Body of pancreas (tissue), 4 donors: ENCODE measurements around the gene SOCS1. TPM values are rescaled to one million over a fixed set of nuclear protein-coding genes. Genes with fewer than 3 reads are reported as not detected.

Experiments
- ATAC-seq: fragments of 150-250 bp; one replicate; pipeline ENCODE4 v1.9.1; 2016
- DNase-seq, 4 donors: peaks; one replicate each; pipeline ENCODE4 v3.0.0-alpha.2; 2019
- H3K27ac ChIP-seq, 4 donors: fragments of 200-600 bp; sonication (generic); 1 replicate in 3 of 4; 2 replicates in 1 of 4; pipeline versions ENCODE4 v1.5.1 to v1.6.1; 2016 to 2019; ENCODE audit warnings: mild to moderate bottlenecking in 1 of 4, mixed read lengths in 1 of 4, moderate library complexity in 1 of 4
- H3K27me3 ChIP-seq, 2 donors: fragments of 200-600 bp; sonication (generic); one replicate each; pipeline ENCODE4 v1.6.0; 2016; ENCODE audit warnings: mild to moderate bottlenecking in 1 of 2
- H3K36me3 ChIP-seq, 2 donors: fragments of 200-600 bp; sonication (generic); replicated peaks in 1 of 2; 2 replicates each; pipeline ENCODE4 v1.5.1; 2016; ENCODE audit warnings: low read depth in 2 of 2; ENCODE audit not compliant: insufficient read depth in 1 of 2
- H3K4me1 ChIP-seq: fragments of 200-600 bp; sonication (generic); one replicate; pipeline ENCODE4 v1.6.0; 2016
- H3K4me3 ChIP-seq, 2 donors: fragments of 200-600 bp; sonication (generic); 1 replicate in 1 of 2; 2 replicates in 1 of 2; pipeline ENCODE4 v1.5.1; 2016 to 2019
- H3K9me3 ChIP-seq, 3 donors: fragments of 200-600 bp; sonication (generic); 1 replicate in 2 of 3; 2 replicates in 1 of 3; pipeline ENCODE4 v1.5.1; 2016
- POLR2A ChIP-seq, 3 donors: fragments of 450-650 bp; IDR thresholded peaks; one replicate each; pipeline ENCODE4 v1.6.1; 2016; ENCODE audit warnings: antibody characterized with exemption in 3 of 3, mild to moderate bottlenecking in 2 of 3
- WGBS, 2 donors: methylation state at CpG; one replicate each; pipeline ENCODE4 v1.1.5; 2017; 5-methylcytosine and 5-hydroxymethylcytosine counted together
- intact Hi-C: fragments of 100-400 bp; cut with DNase I; formaldehyde crosslinking; loops from one replicate; pipeline ENCODE4 v1.15.1; 2023
- total RNA-seq, 2 donors: library from RNA; depleted of rRNA; stranded (reverse); fragments of >200 nt; gene quantifications; one replicate each; pipeline ENCODE4 v1.1.0, GENCODE V29; 2016
- TF ChIP-seq, protein P1 (sequence below), 7 experiments: fragments of 450-650 bp in 4 of 7; fragments of 200-600 bp in 3 of 7; sonication (generic) in 3 of 7; IDR thresholded peaks; one replicate each; pipeline ENCODE4 v1.5.1; 2016 to 2019; ENCODE audit warnings: antibody characterized with exemption in 7 of 7

Gene SOCS1
- total RNA-seq, 2 donors from 2014 or later = 1.0 to 7.9 TPM

DNA sequence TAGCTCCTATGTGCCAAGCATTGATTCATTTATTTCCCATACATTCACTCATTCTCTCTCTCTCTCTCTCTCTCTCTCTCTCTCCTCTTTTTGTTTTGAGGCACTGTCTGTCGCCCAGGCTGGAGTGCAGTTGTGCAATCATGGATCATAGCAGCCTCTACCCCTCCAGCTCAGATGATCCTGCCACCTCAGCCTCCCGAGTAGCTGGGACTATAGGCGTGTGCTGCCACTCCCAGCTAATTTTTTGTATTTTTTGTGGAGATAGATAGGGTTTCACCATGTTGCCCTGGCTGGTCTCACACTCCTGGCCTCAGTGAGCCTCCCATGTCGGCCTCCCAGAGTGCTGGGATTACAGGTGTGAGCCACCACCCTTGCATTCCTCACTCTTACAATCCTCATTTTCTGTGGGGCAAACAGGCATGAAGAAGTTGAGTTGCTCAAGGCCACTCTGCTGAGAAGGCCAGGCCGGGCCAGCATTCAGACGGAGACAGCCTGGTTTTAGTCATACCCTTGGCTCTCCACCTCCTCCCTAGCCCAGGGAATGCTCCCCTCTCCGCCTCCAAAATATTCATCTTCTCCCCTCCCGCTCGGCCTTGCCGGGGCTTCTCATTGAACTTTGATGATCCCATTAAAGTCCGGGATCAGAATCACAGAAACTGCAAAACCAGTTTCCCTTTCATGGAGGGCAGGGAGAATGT, 21.0 kb upstream of the SOCS1 start:
- Histone ChIP-seq H3K27ac (no peak overlapping the region), H3K27me3 (no peaks in the 10 kb centered on the region), H3K4me3 (no peak overlapping the region), H3K4me1 (no peaks in the 10 kb centered on the region), H3K9me3 (no peaks in the 10 kb centered on the region), H3K36me3 (no peaks in the 10 kb centered on the region)
- WGBS, 2 donors = 84 to 89% methylated on average over 11 of the region's 11 CpGs
- DNase-seq (no peak), ATAC-seq (no peak)
- intact Hi-C loops = no loop called here
- TF ChIP-seq, protein P1, sequence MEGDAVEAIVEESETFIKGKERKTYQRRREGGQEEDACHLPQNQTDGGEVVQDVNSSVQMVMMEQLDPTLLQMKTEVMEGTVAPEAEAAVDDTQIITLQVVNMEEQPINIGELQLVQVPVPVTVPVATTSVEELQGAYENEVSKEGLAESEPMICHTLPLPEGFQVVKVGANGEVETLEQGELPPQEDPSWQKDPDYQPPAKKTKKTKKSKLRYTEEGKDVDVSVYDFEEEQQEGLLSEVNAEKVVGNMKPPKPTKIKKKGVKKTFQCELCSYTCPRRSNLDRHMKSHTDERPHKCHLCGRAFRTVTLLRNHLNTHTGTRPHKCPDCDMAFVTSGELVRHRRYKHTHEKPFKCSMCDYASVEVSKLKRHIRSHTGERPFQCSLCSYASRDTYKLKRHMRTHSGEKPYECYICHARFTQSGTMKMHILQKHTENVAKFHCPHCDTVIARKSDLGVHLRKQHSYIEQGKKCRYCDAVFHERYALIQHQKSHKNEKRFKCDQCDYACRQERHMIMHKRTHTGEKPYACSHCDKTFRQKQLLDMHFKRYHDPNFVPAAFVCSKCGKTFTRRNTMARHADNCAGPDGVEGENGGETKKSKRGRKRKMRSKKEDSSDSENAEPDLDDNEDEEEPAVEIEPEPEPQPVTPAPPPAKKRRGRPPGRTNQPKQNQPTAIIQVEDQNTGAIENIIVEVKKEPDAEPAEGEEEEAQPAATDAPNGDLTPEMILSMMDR (IDR thresholded peaks at IDR 0.05) = no peak
- TF ChIP-seq POLR2A (IDR thresholded peaks at IDR 0.05) = no peak

DNA sequence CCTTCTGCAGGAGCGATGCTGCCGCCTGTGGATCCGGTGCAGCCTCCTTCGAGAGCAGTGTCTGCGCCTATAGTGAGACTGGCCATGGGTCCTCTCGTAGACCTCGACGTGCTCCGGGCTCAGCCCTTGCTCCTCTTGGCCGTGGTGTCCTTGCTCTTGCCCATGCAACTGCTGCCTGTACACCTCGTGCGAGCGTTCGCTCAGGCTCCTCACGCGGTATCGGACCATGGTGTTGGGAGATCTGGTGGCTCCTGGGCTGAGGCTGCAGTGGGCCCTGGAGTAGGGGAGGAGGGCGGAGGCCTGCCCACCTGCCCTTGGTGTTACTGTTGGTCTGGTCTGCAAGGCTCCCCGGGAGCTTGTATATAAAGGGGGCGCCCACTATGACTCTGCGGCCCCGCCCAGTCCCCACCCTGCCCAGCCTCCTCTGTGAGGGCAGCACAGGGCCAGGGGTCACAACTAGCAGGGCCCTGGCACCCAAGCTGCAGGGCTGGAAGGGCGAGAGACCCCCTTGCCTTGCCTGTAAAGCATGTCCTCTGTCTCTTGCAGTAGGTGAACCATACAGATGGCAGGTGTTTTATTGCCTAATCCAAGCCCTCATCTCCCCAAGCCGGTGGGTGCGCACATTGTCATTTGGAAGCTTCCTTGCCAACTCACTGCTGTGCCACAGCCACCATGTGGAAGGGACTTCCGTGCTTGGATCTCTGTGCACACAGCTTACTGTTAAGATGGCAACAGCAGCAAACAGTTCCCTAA, 20.3 kb upstream of the SOCS1 start, which contains the start of gene PRM2:
Gene PRM2, minus strand, starts transcription at position 338 of the 753 bp plus-strand sequence. Its CDS starts 110 bp downstream, at position 228.
- H3K27ac ChIP-seq = no peak within 1 kb of the TSS
- no peaks in the 10 kb centered on the region for H3K9me3 ChIP-seq
- 89% methylated on average over 10 to 26 of the region's 26 CpGs for WGBS, 2 donors
- TF ChIP-seq POLR2A (IDR thresholded peaks at IDR 0.05) = no peak
- TF ChIP-seq, protein P1 (IDR thresholded peaks at IDR 0.05) = no peak
- DNase-seq (no peak), ATAC-seq (no peak)
- H3K4me3 ChIP-seq = no peak within 1 kb of the TSS
- no peaks in the 10 kb centered on the region for H3K27me3 ChIP-seq
- intact Hi-C loops = no loop called here
- no peaks in the 10 kb centered on the region for H3K36me3 ChIP-seq
- no peaks in the 10 kb centered on the region for H3K4me1 ChIP-seq

DNA sequence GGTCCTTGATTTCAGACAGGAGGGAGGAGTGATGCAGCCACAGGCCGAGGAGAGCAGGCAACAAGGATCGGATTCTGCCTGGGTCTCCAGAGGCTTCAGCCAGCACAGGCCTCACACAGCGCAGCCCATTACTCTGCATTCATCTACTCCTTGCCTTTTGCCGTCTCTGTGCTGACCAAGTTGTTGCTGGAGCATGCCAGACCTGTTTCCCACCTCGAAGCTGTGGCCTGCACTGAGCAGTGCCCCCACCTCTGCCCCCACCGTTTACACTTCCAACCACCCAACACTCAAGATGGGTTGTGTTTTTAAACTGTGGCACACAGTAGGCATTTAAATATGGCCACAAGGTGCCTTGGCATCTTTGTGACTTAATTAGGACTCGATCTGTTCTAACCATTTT, 19.0 kb upstream of the SOCS1 start:
- Histone ChIP-seq H3K27me3 (no peaks in the 10 kb centered on the region), H3K36me3 (no peaks in the 10 kb centered on the region), H3K4me3 (no peak overlapping the region), H3K9me3 (no peaks in the 10 kb centered on the region), H3K4me1 (no peaks in the 10 kb centered on the region), H3K27ac (no peak overlapping the region)
- TF ChIP-seq POLR2A (IDR thresholded peaks at IDR 0.05) = no peak
- TF ChIP-seq, protein P1 (IDR thresholded peaks at IDR 0.05) = no peak
- DNase-seq = no peak
- intact Hi-C loops = no loop called here
- 74 to 91% methylated on average over 6 to 7 of the region's 7 CpGs for WGBS, 2 donors
- no peak for ATAC-seq

DNA sequence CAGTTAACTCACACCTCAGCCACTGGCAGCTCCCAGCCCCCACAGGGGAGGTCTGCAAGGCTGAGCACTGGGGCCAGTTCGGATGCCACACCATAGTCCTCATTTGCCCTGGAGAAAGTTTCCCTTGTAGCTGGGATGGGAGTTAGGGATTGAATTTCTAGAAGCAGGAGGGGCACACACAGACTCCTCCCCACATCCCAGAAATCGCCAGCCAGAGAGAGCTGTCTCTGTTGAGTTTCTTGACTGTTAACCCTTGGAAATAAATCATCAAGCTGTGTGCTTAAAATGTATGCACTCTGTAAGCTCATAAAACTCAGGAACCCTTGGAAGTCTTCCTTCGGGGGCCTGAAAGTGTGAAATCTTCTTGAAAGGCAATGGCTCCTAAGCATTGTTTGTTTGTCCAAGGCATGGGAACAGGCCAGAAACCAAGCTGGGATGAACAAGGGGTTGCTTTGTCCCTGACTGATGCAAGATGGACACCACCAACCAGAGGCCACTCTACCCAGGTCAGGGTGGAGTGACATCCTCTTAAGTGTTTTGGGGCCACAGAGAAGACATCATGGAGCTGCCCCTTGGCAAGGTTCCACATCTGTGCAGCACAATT, 17.8 kb upstream of the SOCS1 start:
- ATAC-seq (no peak), DNase-seq (no peak)
- H3K4me1 ChIP-seq = no peaks in the 10 kb centered on the region
- TF ChIP-seq, protein P1 (IDR thresholded peaks at IDR 0.05) = no peak
- TF ChIP-seq POLR2A (IDR thresholded peaks at IDR 0.05) = no peak
- intact Hi-C loops = no loop called here
- WGBS, 2 donors = 71 to 75% methylated on average over 3 of the region's 3 CpGs
- no peaks in the 10 kb centered on the region for H3K27me3 ChIP-seq
- no peak overlapping the region for H3K27ac ChIP-seq
- H3K36me3 ChIP-seq = no peaks in the 10 kb centered on the region
- no peaks in the 10 kb centered on the region for H3K9me3 ChIP-seq
- no peak overlapping the region for H3K4me3 ChIP-seq
